Effector memory CD4-positive, alpha-beta T cell (primary cell): ENCODE results near the gene UST.

Source experiments
- DNase-seq, 3 donors: peaks; one replicate each; pipeline ENCODE4 v3.0.0-alpha.2; 2020
- H3K27ac ChIP-seq: 2 replicates; pipeline ENCODE4 v1.7.0; 2013; ENCODE audit warnings: mild to moderate bottlenecking, low read length, moderate library complexity; ENCODE audit not compliant: insufficient read depth, poor library complexity, severe bottlenecking
- H3K27me3 ChIP-seq: replicated peaks from 2 replicates; pipeline ENCODE4 v1.7.0; 2013; ENCODE audit warnings: mild to moderate bottlenecking, low read length; ENCODE audit not compliant: insufficient read depth, control insufficient read depth, poor library complexity, severe bottlenecking
- H3K36me3 ChIP-seq: 2 replicates; pipeline ENCODE4 v1.7.0; 2013; ENCODE audit warnings: mild to moderate bottlenecking, low read length, moderate library complexity; ENCODE audit not compliant: control insufficient read depth, insufficient read depth
- H3K4me1 ChIP-seq: 2 replicates; pipeline ENCODE4 v1.7.0; 2013; ENCODE audit warnings: low read length, mild to moderate bottlenecking; ENCODE audit not compliant: control insufficient read depth, insufficient read depth, poor library complexity, severe bottlenecking
- H3K4me3 ChIP-seq: 2 replicates; pipeline ENCODE4 v1.7.0; 2013; ENCODE audit warnings: low read length, low read depth, mild to moderate bottlenecking; ENCODE audit not compliant: insufficient read depth, poor library complexity, severe bottlenecking
- H3K9me3 ChIP-seq: 2 replicates; pipeline ENCODE4 v1.7.0; 2013; ENCODE audit warnings: mild to moderate bottlenecking, low read length, moderate library complexity; ENCODE audit not compliant: control insufficient read depth

Gene UST

DNA sequence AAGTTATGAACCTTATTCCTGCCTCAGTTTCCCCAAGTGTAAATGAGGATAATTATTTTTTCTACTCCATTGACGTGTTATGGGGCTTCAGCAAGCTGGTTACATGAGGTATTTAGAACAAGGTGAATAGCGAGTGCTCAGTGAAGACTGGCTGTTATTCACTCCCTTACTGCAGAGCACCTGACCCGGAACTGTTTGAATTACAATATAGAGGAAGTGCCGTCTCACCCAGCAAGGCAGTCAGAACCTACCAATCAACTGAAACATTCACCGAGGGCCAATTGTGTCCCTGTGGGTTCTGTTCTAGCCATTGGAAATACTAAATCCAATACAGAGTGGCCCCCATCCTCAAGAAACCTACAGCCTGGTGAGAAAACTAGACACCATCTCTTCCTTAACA lies 216.9 kb downstream of the UST start:
- Histone ChIP-seq H3K4me3 (no peak overlapping the region), H3K27me3 (no peaks in the 10 kb centered on the region), H3K4me1 (no peaks in the 10 kb centered on the region), H3K27ac (no peak overlapping the region), H3K9me3 (no peaks in the 10 kb centered on the region), H3K36me3 (no peaks in the 10 kb centered on the region)
- no peak for DNase-seq

DNA sequence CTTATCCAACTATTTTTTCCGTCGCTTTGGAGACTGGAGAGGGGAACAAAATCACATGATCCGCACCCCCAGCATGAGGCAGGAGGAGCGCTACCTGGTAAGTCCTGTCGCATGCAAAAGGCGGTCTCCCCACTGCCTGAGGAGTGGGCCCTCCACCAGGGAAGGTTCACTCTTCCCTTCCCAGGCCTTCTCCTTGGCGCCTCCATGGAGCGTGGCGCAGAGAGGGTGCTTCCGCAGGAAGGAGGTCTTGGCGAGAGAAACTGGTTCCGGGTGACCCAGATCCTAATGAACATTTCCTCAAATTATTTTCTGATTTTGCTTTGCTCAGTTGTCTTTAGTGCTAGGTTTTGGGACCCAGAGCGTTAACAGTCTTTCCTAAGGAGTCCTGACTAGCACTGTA lies 217.6 kb downstream of the UST start:
- no peak for DNase-seq
- Histone ChIP-seq H3K4me1 (no peaks in the 10 kb centered on the region), H3K4me3 (no peak overlapping the region), H3K9me3 (no peaks in the 10 kb centered on the region), H3K27me3 (no peaks in the 10 kb centered on the region), H3K36me3 (no peaks in the 10 kb centered on the region), H3K27ac (no peak overlapping the region)

DNA sequence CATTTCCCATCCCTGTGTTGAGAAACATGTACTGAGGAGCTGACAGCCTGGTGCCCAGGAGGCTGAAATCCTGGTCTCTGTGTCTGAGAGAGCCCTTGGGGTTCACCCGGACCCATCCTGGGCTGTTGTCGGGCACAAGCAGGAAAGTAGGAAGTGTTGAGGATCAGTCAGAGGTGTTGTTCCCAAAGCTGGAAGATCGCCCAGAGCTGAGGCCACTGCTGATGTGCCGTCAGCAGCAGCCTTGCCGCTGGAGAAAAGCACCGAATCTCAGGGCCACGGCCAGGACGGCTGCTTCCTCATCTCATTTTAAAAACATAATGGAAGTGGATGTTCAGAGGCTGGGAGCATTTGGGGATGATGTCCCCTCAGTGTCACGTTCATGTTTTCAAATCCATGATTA lies 218.5 kb downstream of the UST start:
- Histone ChIP-seq H3K36me3 (no peaks in the 10 kb centered on the region), H3K9me3 (no peaks in the 10 kb centered on the region), H3K4me1 (no peaks in the 10 kb centered on the region), H3K4me3 (no peak overlapping the region), H3K27ac (no peak overlapping the region), H3K27me3 (no peaks in the 10 kb centered on the region)
- no peak for DNase-seq

DNA sequence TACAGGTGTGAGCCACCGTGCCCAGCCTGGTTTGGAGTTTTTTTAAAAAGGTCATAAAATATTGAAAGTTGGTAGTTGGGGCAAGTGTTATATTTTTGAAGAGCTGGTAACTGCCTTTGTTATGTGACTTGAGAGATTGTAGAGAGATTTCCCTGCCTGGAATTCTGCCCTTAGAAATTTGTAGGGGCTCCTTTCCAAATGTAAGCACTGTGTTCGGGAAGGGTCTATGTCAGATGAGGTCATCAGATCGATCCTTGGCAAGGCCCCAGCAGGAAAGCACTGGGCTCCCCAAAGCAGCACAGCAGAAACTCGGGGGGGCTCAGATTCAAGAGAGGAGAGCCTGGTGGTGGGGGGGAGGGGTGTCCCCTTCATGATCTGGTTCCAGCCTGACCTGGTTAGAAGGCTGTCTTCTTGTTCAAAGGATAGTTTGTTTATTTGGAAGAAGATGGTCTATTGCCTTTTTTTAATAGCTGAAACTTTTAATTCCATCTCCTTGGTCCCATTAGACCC lies 220.2 kb downstream of the UST start:
- H3K27ac ChIP-seq, result no peak overlapping the region
- no peaks in the 10 kb centered on the region for H3K36me3 ChIP-seq
- H3K27me3 ChIP-seq, result no peaks in the 10 kb centered on the region
- DNase-seq, result no peak
- no peaks in the 10 kb centered on the region for H3K9me3 ChIP-seq
- no peak overlapping the region for H3K4me3 ChIP-seq
- no peaks in the 10 kb centered on the region for H3K4me1 ChIP-seq

DNA sequence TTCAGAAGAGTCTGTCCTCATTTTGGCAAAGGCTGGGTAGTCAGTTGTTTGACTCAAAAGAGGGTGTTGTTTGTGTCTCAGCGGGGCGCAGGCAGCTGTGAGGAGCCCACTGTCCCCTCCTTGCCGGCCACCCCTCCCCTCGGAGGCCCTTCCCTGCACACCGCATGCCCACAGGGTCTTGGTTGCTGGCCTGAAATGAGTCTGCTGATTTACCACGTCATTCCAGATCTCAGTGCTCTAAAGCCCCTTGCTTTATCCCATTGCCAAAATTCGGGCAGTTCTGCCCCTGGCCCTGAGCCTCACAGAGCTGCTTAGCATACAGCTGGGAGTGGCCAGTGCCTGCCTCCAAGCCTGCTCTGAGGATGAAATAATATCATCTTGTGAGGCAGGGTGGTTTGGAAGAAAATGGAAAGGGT lies 220.7 kb downstream of the UST start:
- DNase-seq, result no peak
- H3K4me1 ChIP-seq, result peaks cover 2% of the 10 kb centered on the region
- no peaks in the 10 kb centered on the region for H3K36me3 ChIP-seq
- no peaks in the 10 kb centered on the region for H3K27me3 ChIP-seq
- no peaks in the 10 kb centered on the region for H3K9me3 ChIP-seq
- H3K27ac ChIP-seq, result no peak overlapping the region
- no peak overlapping the region for H3K4me3 ChIP-seq

DNA sequence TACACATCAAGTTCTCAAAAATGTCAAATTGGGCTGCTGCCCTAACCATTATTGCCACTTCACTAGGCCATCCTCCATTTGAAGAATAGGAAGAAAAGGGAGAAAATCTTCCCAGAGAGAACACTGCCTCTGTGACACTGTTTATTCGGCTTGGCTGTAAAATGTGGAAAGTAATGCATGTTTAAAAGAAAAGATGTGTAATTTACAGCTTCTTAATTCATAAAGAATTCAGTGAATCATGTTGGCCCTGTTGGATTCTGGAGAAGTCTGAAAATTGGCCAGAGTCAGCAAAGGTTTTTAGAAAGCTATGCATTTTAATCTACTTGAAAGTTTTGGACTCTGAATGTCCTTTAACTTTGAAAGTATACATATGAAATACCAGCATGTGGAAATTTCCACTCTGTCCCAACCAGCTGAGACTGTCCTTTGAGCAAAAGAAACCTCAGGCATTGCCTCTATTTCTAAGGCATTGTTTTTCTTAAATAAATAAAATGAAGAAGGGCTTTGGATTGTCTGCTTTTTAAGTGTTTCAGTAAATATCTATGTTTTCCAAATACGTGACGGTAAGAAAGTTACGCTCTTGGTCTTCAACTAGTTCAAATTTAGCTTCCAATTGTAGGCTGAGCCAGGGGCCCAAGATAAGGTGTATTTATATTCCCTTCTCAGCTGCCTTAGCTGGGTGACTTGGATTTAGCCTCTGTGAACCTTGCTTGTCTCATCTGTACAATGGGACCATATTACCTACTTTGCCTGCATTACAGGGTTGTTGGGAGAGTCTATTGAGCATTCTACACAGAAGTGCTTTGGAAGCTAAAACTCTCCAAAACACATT lies 222.2 kb downstream of the UST start:
- no peaks in the 10 kb centered on the region for H3K27me3 ChIP-seq
- peaks cover 2% of the 10 kb centered on the region for H3K4me1 ChIP-seq
- no peak overlapping the region for H3K4me3 ChIP-seq
- no peaks in the 10 kb centered on the region for H3K36me3 ChIP-seq
- H3K9me3 ChIP-seq, result no peaks in the 10 kb centered on the region
- no peak overlapping the region for H3K27ac ChIP-seq
- DNase-seq, result no peak

DNA sequence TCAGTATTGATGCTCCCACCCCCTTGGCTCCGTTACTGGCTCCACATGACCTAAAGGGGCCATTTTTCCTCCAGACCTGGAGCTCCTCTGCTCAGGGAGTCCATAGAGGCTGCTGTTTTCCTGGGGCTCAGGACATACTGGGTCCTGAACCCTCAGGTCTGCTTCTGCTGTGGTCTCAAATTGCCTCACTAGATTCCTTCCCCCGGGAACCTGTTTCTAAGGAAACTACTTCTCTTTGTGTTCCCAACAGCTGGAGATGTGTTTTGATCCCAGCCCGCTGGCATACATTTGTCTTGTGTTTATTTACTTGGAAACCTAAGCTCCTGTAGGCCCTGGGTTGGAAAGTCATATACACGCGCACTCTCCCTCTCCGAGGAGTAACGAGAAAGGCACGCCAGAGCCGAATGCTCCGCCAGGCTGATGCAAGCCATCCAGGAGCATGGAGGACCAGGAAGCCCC lies 222.8 kb downstream of the UST start:
- no peaks in the 10 kb centered on the region for H3K36me3 ChIP-seq
- DNase-seq, result no peak
- H3K27ac ChIP-seq, result no peak overlapping the region

GRCh38 chr6:148971031-148971927 lies 224.4 kb downstream of the UST start:
- Histone ChIP-seq H3K4me1 (peaks cover 2% of the 10 kb centered on the region), H3K27ac (no peak overlapping the region), H3K9me3 (no peaks in the 10 kb centered on the region), H3K36me3 (no peaks in the 10 kb centered on the region), H3K27me3 (no peaks in the 10 kb centered on the region), H3K4me3 (no peak overlapping the region)
- DNase-seq, result no peak

More for the DNA sequence above, 222.8 kb downstream of the UST start:
- H3K27me3 ChIP-seq, result no peaks in the 10 kb centered on the region
- no peaks in the 10 kb centered on the region for H3K9me3 ChIP-seq
- H3K4me1 ChIP-seq, result peaks cover 2% of the 10 kb centered on the region
- no peak overlapping the region for H3K4me3 ChIP-seq

- no peaks in the 10 kb centered on the region for H3K27me3 ChIP-seq
- H3K4me1 ChIP-seq, result peaks cover 2% of the 10 kb centered on the region
- no peaks in the 10 kb centered on the region for H3K36me3 ChIP-seq
- no peaks in the 10 kb centered on the region for H3K9me3 ChIP-seq
- no peak overlapping the region for H3K27ac ChIP-seq
- DNase-seq, result peak in 2 of 3 donors; percentile 11 to 25
- H3K4me3 ChIP-seq, result no peak overlapping the region
Measured at GRCh38 chr6:148972481-148972880, 225.7 kb downstream of the UST start.
